ENCODE data around the gene KDM5A. TPM values are rescaled to one million over a fixed set of nuclear protein-coding genes. Genes with fewer than 3 reads are reported as not detected.

Gene KDM5A
- polyA plus RNA-seq, 3 donors, result 12.2 to 31.4 (median 17.1) TPM

DNA sequence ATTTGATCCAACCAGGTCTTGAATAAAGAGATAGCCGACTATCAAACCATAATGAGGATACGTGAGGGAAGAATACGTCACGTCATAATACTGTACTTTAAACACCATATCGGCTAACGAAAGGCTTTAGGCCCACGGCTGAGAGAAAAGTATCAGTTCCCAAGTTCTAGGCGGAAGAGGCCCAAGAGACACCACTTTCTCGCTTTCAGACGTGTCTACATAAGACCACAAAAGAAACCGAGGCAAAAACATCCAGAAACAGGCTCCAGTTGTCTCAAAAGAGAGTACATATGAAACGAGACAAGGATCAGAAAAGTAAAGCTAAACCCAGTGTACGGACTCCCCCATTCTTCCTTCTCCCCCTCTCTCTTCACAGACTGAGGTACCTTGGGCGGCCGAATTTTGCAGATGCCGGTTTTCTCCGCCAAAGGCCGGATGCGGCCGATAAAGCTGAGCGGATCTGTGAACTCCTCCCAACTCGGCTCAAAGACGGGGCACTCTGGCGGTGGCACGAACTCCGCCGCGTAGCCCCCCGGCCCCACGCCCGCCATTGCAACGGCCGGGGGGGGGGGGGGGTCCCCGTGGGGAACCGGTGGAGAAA is 479 bp downstream of the KDM5A start:
- TF ChIP-seq, protein P1, sequence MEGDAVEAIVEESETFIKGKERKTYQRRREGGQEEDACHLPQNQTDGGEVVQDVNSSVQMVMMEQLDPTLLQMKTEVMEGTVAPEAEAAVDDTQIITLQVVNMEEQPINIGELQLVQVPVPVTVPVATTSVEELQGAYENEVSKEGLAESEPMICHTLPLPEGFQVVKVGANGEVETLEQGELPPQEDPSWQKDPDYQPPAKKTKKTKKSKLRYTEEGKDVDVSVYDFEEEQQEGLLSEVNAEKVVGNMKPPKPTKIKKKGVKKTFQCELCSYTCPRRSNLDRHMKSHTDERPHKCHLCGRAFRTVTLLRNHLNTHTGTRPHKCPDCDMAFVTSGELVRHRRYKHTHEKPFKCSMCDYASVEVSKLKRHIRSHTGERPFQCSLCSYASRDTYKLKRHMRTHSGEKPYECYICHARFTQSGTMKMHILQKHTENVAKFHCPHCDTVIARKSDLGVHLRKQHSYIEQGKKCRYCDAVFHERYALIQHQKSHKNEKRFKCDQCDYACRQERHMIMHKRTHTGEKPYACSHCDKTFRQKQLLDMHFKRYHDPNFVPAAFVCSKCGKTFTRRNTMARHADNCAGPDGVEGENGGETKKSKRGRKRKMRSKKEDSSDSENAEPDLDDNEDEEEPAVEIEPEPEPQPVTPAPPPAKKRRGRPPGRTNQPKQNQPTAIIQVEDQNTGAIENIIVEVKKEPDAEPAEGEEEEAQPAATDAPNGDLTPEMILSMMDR (IDR thresholded peaks at IDR 0.05), result no peak

DNA sequence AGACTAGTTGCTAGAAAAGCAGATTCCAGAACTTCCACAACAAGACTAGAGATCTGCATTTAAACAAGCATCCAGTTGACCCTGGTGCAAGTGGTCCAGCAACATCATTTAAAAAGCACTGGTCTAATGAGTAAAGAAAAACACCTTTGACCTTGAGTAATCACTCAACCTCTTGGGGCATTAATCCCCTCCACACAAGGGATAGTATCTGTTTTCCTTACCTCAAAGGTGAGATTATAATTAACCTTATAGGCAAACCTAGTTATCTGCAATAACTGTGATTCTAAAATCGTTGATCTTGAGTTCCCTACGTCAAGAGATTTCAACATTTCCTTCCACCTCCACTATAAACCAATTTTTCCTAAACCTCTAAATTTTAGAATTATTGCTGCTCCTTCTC is 1.1 kb downstream of the KDM5A start:
- H3K27me3 Mint-ChIP-seq (ENCODE audit: low read depth in 3 of 3), result peaks cover 0 to 3% (median 0%) of the 10 kb centered on the region in 3 donors
- DNase-seq, result no peak
- peaks cover 30% of the 10 kb centered on the region for H3K4me1 Mint-ChIP-seq
- H3K36me3 Mint-ChIP-seq, result peaks cover 27 to 29% of the 10 kb centered on the region in 2 donors
- no peaks in the 10 kb centered on the region for H3K9me3 ChIP-seq (replicated peaks in 1 of 2; ENCODE audit: control insufficient read depth in 1 of 2, insufficient read depth in 1 of 2, low read length in 2 of 2)
- H3K4me2 ChIP-seq (replicated peaks; ENCODE audit: extremely low read depth, low read length, poor library complexity, severe bottlenecking), result peak overlapping the region; percentile 78
- H3K4me3 Mint-ChIP-seq, result peak overlapping the region; percentile 93 to 99
- peak overlapping the region; percentile 93 for H2AFZ ChIP-seq (ENCODE audit: insufficient read depth, low read depth, low read length, poor library complexity, severe bottlenecking)
- intact Hi-C loops (cut with micrococcal nuclease), result no loop called here
- peaks cover 25 to 38% of the 10 kb centered on the region in 2 donors for H3K4me1 ChIP-seq (ENCODE audit: control insufficient read depth in 1 of 2, insufficient read depth in 2 of 2, low read length in 2 of 2)
- H4K20me1 ChIP-seq (ENCODE audit: insufficient read depth, low read length), result peaks cover 52% of the 10 kb centered on the region
- H3K9me3 Mint-ChIP-seq, result peaks cover 0 to 4% (median 0%) of the 10 kb centered on the region in 7 donors
- H3K27ac ChIP-seq (ENCODE audit: low read depth in 1 of 2, low read length in 2 of 2), result peak overlapping the region in 1 of 2 donors; percentile 98
- peaks cover 26 to 28% of the 10 kb centered on the region in 2 donors for H3K36me3 ChIP-seq (replicated peaks in 1 of 2; ENCODE audit: control insufficient read depth in 1 of 2, insufficient read depth in 2 of 2, low read length in 2 of 2)
- 0% methylated on average over 2 of the region's 2 CpGs for WGBS (ENCODE audit: insufficient coverage)
- peak overlapping the region; percentile 95 to 100 (median 99) for H3K27ac Mint-ChIP-seq
- H3K79me2 ChIP-seq (ENCODE audit: insufficient read depth, low read length), result peaks cover 60% of the 10 kb centered on the region
- H3K4me3 ChIP-seq (replicated peaks in 1 of 3; ENCODE audit: low read depth in 2 of 3, low read length in 3 of 3), result peak overlapping the region; percentile 86 to 97 (median 97)
- peak overlapping the region; percentile 93 for H3K9ac ChIP-seq (ENCODE audit: insufficient read depth, low read length, poor library complexity, severe bottlenecking)
- H3K27me3 ChIP-seq (ENCODE audit: control insufficient read depth in 2 of 2, insufficient read depth in 2 of 2, low read length in 2 of 2), result no peaks in the 10 kb centered on the region
- TF ChIP-seq, protein P1 (IDR thresholded peaks at IDR 0.05), result no peak

More for the DNA sequence above, 479 bp downstream of the KDM5A start:
- Mint-ChIP-seq H3K36me3 (peaks cover 21 to 24% of the 10 kb centered on the region in 2 donors), H3K9me3 (peaks cover 0 to 4% (median 0%) of the 10 kb centered on the region in 7 donors), H3K27me3 (ENCODE audit: low read depth in 3 of 3) (peaks cover 0 to 3% (median 0%) of the 10 kb centered on the region in 3 donors), H3K4me1 (peaks cover 30% of the 10 kb centered on the region), H3K27ac (peak overlapping the region; percentile 95 to 100 (median 99)), H3K4me3 (peak overlapping the region; percentile 93 to 99)
- peaks cover 25 to 38% of the 10 kb centered on the region in 2 donors for H3K4me1 ChIP-seq (ENCODE audit: control insufficient read depth in 1 of 2, insufficient read depth in 2 of 2, low read length in 2 of 2)
- H4K20me1 ChIP-seq (ENCODE audit: insufficient read depth, low read length), result peaks cover 45% of the 10 kb centered on the region
- 0% methylated on average over 14 of the region's 35 CpGs for WGBS (ENCODE audit: insufficient coverage)
- no peaks in the 10 kb centered on the region for H3K27me3 ChIP-seq (ENCODE audit: control insufficient read depth in 2 of 2, insufficient read depth in 2 of 2, low read length in 2 of 2)
- peak overlapping the region; percentile 78 for H3K4me2 ChIP-seq (replicated peaks; ENCODE audit: extremely low read depth, low read length, poor library complexity, severe bottlenecking)
- peak; percentile 23 to 35 (median 30) for DNase-seq
- H3K27ac ChIP-seq (ENCODE audit: low read depth in 1 of 2, low read length in 2 of 2), result peak overlapping the region; percentile 92 to 98
- H2AFZ ChIP-seq (ENCODE audit: insufficient read depth, low read depth, low read length, poor library complexity, severe bottlenecking), result peak overlapping the region; percentile 93
- H3K36me3 ChIP-seq (replicated peaks in 1 of 2; ENCODE audit: control insufficient read depth in 1 of 2, insufficient read depth in 2 of 2, low read length in 2 of 2), result peaks cover 19 to 22% of the 10 kb centered on the region in 2 donors
- H3K79me2 ChIP-seq (ENCODE audit: insufficient read depth, low read length), result peaks cover 55% of the 10 kb centered on the region
- intact Hi-C loops (cut with micrococcal nuclease), result loop anchor here in 1 of 2 donors (1.0 kb wide), 1 partner anchor 13 kb away; the partner anchor contains the start of gene CCDC77
- H3K4me3 ChIP-seq (replicated peaks in 1 of 3; ENCODE audit: low read depth in 2 of 3, low read length in 3 of 3), result peak overlapping the region; percentile 86 to 97 (median 97)
- no peaks in the 10 kb centered on the region for H3K9me3 ChIP-seq (replicated peaks in 1 of 2; ENCODE audit: control insufficient read depth in 1 of 2, insufficient read depth in 1 of 2, low read length in 2 of 2)
- peak overlapping the region; percentile 93 for H3K9ac ChIP-seq (ENCODE audit: insufficient read depth, low read length, poor library complexity, severe bottlenecking)

Measured in CD14-positive monocyte (primary cell).